HG03095 (cell line): ENCODE measurements around the gene KMT5C.

Experiments used
- ATAC-seq: cut with Tn5 transposase; IDR thresholded peaks from one replicate; pipeline ENCODE4 v1.9.1; 2021; ENCODE audit warnings: moderate library complexity; ENCODE audit not compliant: unreplicated experiment

KMT5C gene

GRCh38 chr19:55365245-55365644 lies 25.6 kb downstream of the KMT5C start:
- ATAC-seq, result no peak

GRCh38 chr19:55365964-55366363 lies 26.3 kb downstream of the KMT5C start:
- ATAC-seq, result no peak

GRCh38 chr19:55366790-55367189 lies 27.1 kb downstream of the KMT5C start:
- ATAC-seq, result no peak

GRCh38 chr19:55368106-55368505 lies 28.4 kb downstream of the KMT5C start:
- ATAC-seq, result no peak

GRCh38 chr19:55368701-55369563 lies 29.3 kb downstream of the KMT5C start:
- ATAC-seq, result no peak

GRCh38 chr19:55369653-55370304 lies 30.1 kb downstream of the KMT5C start:
- no peak for ATAC-seq

DNA sequence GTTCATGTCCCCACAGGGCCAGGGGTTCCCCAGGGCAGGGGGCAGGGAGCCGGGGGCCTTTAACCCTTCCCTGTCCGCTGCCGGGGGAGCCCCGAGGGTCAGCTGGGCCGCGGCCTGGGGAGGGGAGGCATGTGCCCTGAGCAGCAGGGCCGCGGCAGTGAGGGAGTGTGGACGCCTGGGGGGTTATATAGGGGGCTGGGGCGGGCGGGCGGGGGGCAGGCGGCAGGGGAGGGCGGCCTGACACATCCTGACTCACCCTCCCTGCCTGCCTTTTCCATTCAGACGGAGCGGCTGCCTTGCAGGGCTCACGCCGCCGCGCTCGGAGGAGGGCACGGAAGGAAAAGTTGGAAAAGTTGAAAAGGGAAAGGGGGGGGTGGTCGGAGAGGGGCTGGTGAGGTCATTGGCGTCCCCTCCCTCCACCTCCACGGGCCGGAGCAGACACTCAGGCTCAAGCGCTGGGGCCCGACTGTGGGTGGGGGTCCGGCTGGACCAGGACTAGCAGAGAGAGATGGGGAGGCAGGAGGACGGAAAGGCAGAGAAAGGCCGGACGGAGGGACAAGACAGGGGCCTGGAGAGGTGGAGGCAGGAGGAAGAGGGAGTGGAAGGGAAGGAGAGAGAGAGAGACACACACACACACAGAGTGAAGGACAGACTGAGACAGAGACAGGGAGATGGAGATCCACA lies 30.8 kb downstream of the KMT5C start, which contains the start of gene IL11:
IL11 (minus strand) TSS at position 159 of the 684 bp plus-strand sequence; CDS start at position 6, 153 bp downstream.
- ATAC-seq, result no peak

- no peak for ATAC-seq
These were observed 32.8 kb downstream of the KMT5C start for GRCh38 chr19:55372316-55373081.

- no peak for ATAC-seq
These were observed 33.8 kb downstream of the KMT5C start for GRCh38 chr19:55373306-55373992.

DNA sequence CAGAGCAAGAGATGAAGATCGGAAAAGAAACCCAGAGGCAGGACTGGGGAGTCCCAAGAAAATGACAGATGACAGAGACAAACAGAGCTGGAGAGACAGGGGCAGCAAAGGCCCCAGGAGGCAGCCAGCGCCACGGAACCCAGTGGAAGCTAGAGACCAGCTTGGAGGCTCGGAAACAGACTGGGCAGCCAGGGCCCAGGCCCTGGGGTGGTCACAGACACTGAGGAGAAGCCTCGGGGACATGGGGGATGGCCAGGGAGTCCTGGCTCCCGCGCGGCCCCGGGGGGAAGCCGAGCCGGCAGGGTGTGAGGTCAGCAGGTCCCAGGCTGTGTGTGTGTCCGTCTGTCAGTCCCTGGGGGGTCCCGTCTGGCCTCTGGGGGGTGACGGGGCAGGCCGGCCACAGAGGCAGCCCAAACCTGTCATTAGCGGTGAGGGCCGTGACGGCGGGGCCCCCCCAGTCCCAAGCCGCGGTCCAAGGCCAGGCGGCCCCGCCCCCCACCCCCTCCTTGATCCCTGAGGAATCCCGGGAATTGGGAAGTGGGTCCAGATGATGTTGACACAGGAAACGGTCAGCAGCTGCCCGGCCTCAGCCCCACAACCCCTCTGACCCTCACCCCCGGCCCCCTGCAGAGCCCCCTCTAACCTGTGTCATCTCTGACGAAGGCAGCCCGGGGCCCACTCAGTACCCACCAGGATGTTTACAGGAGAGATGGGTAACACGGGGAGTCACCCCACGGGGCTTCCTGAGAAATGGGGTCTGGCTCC lies 34.5 kb downstream of the KMT5C start:
- no peak for ATAC-seq

GRCh38 chr19:55376241-55376933 lies 36.7 kb downstream of the KMT5C start, which contains the start of gene TMEM190:
Gene TMEM190, plus strand, starts transcription at chr19:55376826. Its CDS starts 28 bp downstream, at chr19:55376854.
- ATAC-seq, result no peak

GRCh38 chr19:55377356-55378131 lies 37.9 kb downstream of the KMT5C start:
- no peak for ATAC-seq

DNA sequence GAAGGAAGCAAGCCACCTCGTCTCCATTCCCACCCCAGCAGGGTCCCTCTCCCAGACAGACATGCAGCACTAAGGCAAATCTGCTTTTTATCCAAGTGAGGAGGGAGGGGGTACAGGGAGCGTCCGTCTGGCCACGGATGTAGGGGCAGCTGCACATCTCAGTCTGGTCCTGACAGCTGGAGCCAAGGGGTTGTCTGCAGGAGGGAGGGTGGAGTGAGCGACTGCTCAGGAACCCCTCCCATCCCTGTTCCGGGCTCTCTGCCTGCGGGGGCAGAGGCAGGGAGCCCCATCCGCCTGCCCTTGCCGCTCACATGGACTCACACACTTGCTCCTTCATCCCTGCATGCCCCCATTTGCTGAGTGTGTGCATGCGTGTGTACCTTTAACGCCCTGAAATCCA lies 39.5 kb downstream of the KMT5C start:
- no peak for ATAC-seq

DNA sequence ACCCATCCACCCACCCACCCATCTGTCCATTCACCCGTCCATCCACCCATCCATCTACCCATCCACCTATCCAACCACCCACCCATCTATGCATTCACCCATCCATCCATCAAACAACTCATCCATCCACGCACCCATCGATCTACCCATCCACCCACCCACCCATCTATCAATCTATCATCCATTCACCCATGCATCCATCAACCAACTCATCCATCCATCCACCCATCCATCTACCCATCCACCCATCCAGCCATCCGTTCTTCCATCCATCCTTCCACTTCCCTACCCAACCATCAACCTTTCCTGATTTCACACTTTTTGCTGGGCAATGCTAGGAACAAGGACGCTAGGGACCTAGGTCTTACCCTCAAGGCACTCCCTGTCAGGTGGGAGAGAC lies 42.3 kb downstream of the KMT5C start:
- ATAC-seq, result no peak

DNA sequence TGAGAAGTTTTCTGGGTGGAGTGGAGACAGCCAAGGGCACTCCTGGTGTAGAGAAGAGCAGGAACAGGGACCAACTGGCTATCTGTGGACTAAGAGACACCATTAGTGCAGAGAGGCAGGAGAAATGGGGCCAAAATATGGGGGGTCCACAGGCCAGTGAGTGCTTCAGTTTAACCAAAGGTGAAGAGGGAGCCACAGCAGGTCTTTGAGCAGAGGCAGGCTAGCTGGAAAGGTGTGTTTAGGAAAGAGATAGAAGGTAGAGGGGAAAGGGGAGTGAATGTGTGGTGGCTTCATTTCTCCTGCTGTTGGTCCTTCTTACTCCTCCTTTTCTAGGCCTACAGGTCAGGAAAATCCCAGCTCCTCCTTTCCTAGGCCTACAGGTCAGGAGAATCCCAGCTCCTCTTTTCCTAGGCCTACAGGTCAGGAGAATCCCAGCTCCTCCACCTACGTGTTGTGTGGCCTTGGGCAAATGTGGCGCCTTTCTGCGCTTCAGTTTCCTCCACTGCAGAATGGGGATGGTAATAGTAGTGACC lies 42.9 kb downstream of the KMT5C start:
- ATAC-seq, result no peak

- no peak for ATAC-seq
These were observed 43.8 kb downstream of the KMT5C start for GRCh38 chr19:55383279-55384130.
